ENCODE results near the gene NTHL1.

Gene NTHL1

GRCh38 chr16:2047330-2048115 is at the start of gene NTHL1, which contains the start of gene TSC2:
NTHL1 (minus strand) TSS chr16:2047834; CDS start chr16:2047823, 11 bp downstream.
TSC2 (plus strand) TSS chr16:2047985; CDS start chr16:2048616, 631 bp downstream.
- peak; percentile 64 for DNase-seq

DNA sequence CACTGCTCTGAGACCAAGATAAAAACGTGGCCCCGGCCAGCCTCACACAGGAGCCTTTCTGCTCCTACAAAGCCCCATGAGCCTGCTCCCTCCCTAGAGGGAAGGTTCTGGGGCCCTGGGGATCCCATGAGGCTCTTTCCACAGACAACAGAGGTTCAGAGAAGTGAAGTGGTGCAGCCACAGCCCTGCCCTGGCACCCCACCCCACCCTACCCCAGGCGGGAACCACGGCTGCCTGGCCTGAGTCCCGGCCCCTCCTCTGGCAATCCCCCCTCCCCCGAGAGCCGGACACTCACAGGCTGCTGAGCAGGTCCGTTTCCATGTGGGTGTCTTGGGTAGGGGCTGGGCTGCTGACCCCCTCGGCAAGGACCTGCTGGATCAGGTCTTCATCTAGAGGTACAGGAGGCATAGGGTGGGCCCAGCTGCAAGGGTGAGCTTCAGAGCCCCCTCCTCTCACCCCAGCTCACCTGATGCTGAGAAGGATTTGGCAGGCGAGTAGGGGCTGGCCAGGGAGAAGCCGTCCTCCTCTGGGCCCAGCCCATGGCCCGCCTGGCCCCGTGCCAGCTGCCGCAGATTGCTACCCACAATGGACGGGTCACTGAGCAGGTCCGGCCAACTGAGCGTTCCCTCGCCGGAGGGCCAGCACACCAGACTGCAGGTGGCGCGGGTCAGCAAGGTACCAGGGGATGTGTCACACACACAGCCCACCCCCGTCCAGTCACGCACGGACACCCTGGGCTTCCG is 49.4 kb upstream of the NTHL1 start:
- DNase-seq = no peak

- no peak for DNase-seq
Observed at GRCh38 chr16:2095918-2096582, 48.4 kb upstream of the NTHL1 start.

DNA sequence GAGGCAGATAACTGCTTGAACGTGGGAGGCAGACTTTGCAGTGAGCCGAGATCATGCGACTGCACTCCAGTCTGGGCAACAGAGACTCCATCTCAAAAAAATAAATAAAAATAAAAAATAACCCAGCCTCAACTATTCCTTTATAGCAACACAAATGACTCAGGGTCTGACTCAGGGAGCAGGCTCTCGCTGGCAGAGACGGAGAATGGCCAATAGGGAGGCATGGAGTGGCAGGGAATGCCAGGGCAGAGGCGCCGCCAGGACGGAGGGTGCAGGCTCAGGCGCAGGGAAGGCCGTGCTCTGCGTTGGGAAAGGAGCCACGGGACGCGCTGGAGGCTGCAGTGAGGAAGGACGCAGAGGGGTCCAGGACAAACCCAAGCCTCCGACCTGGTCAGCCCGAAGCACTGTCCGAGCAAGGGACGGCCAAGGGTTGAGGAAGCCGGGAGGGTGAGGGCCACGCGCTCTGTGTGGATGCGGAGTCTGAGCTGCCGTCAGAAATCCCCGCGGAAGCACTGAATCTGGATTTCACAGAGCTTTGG is 47.8 kb upstream of the NTHL1 start:
- no peak for DNase-seq

- DNase-seq = no peak
Observed at GRCh38 chr16:2093793-2094192, 46.2 kb upstream of the NTHL1 start.

DNA sequence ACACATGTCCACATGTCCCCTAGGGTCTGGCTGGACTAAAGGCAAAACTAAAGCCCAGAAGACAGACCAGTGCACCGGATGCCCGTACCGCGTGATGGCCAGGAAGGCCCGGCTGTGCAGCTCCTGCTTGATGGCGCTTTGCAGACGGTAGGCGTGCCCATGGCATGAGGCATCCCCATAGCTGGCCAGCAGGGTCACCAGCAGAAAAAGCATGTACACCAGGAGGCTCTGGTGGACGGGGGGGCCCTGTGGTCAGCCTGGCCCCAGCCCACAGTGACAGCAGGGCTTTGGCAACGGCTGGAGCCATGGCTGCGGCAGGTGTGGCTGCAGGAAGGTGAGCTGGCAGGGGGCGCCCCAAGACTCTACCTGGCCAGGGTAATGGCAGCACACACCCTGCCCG is 45.2 kb upstream of the NTHL1 start:
- DNase-seq = no peak

DNA sequence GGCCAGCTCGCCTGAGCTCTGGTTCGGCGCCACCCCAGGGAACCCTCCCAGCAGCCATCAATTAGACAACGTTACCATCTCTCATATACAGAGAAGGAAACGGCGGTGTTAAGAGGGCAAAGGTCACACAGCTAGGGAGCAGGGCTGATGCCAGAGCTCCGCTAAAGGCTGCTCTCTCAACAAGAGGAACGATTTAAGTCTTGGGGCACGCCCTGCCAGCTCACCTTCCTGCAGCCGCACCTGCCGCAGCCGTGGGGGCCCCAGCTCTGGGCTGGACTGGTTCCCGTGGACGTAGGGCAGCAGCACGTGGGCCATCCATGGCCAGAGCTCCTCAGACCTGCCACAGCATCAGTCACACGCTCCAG is 44.6 kb upstream of the NTHL1 start:
- DNase-seq = no peak

- DNase-seq = no peak
Observed at GRCh38 chr16:2091547-2092255, 44.1 kb upstream of the NTHL1 start.

DNA sequence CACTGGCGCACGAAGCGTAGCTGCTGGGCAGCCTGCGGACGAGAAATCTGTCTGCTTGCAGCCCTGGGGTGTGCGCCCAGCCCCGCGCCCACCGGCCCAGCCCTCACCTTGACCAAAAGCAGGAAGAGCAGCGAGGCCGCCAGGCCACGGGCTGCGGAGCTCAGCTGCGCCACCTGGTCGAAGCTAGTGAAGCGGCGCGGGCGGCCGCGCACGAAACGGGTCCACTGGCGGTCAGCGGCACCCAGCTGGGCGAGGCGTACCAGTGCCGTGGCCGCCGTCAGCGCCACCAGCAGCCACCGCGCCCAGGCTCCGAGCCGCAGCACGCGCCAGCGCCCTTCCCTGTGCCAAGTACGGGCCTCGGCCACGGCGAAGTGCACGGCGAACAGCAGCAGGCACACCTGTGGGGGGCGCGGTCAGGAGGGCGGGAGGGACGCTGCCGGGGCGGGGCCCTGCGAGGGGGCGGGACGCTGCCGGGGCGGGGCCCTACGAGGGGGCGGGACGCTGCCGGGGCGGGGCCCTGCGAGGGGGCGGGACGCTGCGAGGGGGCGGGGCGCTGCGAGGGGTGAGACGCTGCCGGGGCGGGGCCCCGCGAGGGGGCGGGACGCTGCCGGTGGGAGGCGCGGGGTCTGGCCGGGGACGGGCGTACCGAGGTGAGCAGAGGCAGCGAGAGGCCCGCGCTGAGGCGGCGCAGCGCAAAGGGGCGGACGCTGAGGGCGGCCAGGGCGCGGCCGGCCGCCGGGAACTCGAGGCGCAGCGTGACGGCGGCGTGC is 43.3 kb upstream of the NTHL1 start:
- peak; percentile 47 for DNase-seq

GRCh38 chr16:2090481-2090776 is 42.8 kb upstream of the NTHL1 start:
- no peak for DNase-seq

DNA sequence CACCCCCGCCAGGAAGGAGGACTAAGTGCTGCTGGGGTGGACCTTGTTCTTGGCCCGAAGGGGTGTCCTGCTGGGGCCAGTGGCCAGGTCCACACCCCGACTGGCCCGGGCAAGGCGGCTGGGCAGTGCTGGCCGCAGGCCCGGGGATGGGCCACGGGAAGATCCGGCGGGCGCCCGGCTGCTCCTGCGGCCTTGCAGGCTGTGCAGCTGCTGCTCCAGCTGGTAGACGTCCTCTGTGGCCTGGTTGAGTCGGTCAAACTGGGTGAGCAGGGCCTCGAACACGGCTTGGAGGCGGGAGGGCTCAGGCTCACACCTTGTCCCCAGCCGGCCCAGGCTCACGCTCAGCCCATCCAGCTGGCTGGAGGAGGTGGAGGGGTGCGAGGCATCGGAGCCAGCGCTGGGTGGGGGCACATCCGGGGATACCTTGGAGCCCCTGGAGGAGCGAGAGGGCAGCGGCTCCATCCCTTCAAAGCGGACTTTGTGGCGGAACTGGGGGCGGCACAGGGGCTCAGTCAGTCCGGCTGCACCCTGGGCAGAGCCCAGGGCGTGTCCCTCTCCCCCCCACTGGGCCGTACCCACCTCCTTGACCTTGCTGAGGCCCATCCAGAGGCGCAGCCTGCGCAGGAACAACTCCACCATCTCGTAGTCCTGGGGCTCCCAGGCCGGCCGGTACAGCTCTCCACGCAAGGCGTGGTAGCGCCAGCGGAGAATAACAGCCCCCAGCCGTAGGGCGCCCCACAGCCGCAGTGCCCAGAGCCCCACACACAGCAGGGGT is 42.3 kb upstream of the NTHL1 start:
- no peak for DNase-seq

DNA sequence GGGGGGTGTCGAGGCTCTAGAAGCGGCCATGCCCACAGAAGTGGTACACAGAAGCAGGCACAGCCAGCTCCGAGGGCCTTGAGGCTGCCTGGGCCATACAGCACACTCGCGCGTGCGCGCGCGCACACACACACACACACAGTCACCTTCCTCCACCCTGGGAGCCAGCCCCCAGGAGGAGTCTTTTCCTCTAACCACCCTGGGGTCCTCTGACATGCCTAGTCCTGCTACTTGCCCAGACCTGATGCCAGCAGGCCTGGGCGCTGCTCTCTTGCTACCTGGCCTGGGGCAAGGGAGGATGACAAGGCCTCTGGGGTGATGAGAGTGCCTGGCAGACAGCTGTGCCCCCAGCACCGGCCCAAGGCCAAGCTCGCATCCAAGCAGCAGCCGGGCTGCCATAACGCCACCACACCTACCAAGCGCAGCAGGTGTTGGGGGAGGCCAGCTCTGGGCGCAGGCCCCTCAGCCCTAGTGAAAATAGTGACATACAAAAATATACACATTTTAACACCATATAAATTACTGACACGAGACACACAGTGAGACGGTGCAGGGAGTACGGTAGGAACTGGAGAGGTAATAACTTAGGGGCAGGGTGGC is 41.2 kb upstream of the NTHL1 start:
- DNase-seq = no peak

- no peak for DNase-seq
Observed at GRCh38 chr16:2087748-2088631, 40.4 kb upstream of the NTHL1 start.

GRCh38 chr16:2086812-2087747 is 39.4 kb upstream of the NTHL1 start:
- no peak for DNase-seq

- no peak for DNase-seq
Observed at GRCh38 chr16:2086106-2086742, 38.6 kb upstream of the NTHL1 start.

GRCh38 chr16:2085669-2086068 is 38.0 kb upstream of the NTHL1 start:
- DNase-seq = no peak

DNA sequence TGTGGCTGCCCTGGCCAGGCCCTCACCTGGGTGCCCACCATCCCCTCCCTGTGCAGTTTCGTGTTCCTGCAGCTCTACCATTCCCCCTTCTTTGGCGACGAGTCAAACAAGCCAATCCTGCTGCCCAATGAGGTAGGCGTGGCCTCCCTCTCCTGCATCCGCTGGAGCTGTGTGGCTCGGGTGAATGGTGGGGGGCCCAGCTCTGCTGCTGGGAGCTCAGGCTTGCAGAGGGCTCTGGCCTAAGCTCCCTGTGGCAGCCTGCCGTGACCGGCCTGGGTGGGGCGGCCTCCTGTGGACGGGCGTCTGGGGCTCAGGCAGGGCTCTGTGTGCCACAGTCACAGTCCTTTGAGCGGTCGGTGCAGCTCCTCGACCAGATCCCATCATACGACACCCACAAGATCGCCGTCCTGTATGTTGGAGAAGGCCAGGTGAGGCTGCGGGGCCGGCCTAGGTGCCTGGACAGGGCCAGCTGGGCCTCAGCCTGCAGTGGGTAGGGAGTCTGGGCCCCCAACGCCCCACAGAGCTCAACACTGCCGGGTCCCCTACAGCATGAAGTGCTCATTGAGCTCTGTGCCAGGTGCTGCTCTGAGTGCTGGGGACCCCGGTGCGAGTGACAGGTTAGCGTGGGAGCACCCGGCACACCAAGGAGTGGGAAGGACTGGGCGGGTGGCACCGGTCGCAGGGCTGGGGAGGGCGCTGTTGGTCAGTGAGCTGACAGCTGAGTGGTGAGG is 37.4 kb upstream of the NTHL1 start:
- no peak for DNase-seq
